G401 (cell line): ENCODE results near the gene SCFD2. TPM values are rescaled to one million over a fixed set of nuclear protein-coding genes. Genes with fewer than 3 reads are reported as not detected.
"Not testable (repeated sequence)": the region's sequence is repeated elsewhere in the genome, so short reads cannot be mapped to it uniquely, and the experiment has no call there.

ENCODE experiments used
- DNase-seq: peaks from one replicate; pipeline ENCODE4 v3.0.0-alpha.2; 2015; ENCODE audit warnings: low spot score
- in situ Hi-C: cut with HindIII; loops from 2 replicates; pipeline ENCODE4 v1.10.0; 2016; ENCODE audit warnings: low sequenced_read_pairs, mixed read lengths
- total RNA-seq: library from RNA; depleted of rRNA; stranded (reverse); fragments of >200 nt; shearing (Covaris generic); gene quantifications from 2 replicates; pipeline ENCODE4 v1.2.3, GENCODE V29; 2014; rRNA removed

Gene SCFD2
- total RNA-seq, 1 experiment from 2014 or later: 16.9 TPM

DNA sequence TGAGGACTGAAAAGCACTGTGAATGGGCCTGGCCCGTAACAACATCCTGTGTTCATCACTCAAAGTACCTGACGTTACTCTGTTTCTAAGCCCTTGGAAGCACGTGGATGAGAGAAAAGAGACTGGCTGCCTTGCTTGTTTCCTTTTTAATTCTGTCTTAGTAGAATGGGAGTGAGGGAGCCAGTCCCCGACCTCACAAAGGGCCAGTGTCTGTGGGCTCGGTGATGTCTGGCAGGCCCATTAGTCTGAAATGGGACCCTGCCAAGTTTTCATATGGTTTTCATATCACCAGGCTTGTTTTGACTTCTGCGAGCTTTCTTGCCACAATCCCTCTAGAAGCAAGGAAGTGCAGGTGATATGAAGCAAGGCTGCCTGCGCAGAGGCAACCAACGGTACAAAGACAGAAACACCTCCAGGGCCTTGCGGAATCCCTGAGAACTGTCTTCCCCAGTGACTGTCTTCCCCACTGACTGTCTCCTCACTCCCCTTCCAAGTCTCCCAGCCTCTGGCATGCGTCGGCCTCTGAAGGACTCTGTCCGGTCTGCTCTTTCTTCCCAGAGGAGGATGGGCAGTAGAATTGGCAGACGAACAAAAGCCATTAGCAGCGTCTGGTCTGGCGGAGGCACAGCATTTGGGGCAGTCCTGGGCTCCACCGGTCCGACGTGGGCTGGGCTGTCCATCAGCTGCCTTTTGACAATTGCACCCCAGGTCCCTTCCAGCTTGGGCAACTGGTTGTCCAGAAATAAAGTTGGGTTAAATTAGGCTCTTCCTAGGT, 524.0 kb downstream of the SCFD2 start:
- peak; percentile 40 for DNase-seq
- in situ Hi-C loops: no loop called here

DNA sequence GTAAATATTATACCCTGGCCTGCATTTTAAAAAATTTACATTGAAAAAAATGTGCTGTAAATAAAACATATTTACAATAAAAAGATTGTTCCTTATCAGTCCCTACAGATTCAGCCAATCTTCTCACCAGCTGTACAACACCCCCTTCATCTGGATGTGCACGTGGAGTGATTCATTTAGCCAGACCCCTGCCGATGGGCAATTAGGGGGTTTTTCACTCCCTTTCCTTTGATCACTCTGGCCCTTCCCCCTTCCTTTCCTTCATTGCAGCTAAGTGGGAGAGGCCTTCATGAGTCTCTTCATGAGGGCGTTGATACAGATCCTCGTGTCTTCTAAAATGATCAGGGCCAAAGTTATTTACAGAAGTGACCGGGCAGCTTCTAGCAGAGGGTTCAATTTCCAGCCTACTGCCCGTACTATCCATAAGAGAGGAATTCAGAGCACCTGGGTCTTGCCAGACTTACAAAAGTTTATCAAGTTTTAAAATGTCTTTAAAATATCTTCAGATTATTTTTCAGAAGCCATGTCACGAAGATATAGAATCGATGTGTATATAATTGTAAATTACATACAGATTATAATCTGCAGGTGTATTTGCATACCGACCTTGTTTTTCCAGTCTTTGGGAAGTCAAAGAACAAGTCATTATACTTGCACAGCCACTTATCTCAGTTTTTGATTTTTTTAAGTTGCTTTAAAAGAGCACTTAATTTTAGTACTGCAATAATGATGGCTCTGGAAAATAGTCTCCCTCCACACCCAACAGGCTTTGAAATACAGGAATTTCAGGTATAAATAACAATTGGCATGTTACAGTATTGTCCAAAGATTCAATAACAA, 525.1 kb downstream of the SCFD2 start:
- in situ Hi-C loops: no loop called here
- DNase-seq: no peak

DNA sequence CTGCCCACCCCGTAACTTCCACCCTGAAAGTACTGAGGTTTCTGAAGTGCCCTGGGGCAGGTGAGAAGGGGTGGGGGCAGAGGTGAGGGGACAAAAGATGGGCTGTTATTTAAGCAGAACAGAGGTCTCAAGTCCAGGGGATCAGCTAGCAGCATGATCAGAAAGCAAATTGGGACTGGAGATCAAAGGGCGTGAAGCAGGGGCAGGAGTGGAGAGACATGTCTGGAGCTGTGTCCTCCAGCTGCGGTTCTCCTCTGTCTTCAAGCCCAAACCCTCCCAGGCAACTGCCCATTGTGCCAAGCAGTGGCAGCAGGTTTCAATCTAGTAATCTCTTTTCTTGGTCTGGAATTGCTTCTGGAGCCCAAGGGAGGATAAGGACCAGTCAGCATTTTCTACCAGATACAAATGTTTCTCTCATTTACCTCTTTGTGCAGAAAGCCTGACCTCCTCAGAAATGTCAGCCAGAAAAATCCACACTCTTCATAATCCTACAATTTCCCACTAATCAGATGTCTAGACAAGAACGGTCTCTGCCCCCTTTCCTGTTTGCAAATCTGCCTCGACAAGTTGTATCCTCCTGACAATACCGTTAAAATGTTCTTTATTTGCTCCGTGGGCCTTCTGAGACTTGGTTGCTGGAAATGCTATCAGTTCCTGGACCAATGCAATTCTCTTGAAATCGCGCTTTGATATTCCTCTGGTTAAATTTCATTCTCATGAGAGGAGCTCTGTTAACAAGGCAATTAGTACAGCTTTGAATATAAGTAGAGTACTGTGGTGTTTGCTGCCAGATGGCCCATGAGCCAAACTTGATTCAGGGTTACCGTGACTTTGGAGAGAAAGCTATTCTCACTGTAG, 526.9 kb downstream of the SCFD2 start:
- in situ Hi-C loops: no loop called here
- no peak for DNase-seq

DNA sequence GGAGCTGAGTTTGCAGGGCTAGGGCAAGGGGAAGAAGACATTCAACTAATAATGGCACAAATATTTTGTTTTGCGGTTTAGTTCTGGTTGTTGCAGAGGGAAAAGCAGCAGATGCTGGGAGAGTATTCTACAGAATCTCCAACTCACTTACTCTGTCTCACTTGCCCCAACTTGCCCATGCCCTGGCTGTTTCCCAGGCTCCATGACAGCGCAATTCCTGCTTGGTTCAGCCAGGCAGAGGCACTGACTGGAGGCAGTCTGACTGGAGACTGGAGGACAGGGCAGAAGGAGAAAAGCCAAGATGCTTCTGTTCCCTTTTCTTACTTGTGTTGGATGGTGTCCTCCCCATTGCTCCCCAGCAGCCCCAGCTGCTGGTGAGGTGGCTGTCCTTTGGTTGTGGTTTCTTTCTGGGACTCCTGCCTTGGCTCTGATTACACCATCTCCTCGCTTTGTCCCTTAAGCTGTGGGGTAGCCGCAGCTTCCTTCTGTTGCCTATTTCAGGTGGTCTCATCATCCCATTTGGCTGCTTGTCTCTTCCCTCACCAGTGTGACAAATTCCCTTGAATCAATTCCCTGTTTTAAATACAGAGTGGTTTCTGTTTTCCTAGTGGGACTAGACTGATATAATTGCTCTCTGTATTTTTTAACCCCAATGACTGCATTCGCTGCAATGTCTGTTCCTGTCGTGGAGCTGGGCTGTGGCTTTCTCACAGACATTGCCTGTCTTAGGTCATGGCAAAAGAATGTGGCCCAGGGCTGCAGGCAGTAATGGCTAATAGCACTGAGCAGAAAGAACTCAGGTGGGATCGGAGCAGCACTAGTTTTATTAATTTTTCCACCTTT, 527.9 kb downstream of the SCFD2 start:
- in situ Hi-C loops: no loop called here
- no peak for DNase-seq

DNA sequence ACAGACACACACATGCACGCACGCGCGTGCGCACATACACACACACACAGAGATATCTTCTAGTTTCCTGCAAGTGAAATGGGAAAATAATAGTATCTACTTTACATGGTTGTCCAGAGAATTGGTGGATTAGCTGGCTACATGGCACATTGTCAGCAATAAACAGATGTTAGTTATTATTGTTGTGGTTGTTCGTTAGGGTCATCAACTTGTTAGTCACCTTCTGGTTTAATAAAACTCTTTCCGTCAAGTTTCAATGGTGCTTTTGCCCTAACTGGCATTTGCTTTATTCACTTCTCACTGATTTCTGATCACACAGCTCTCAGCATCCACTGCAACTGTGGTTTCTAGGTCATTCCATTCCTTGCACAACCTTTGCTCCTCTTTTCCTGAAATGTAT, 529.2 kb downstream of the SCFD2 start:
- in situ Hi-C loops: no loop called here
- DNase-seq: no peak

DNA sequence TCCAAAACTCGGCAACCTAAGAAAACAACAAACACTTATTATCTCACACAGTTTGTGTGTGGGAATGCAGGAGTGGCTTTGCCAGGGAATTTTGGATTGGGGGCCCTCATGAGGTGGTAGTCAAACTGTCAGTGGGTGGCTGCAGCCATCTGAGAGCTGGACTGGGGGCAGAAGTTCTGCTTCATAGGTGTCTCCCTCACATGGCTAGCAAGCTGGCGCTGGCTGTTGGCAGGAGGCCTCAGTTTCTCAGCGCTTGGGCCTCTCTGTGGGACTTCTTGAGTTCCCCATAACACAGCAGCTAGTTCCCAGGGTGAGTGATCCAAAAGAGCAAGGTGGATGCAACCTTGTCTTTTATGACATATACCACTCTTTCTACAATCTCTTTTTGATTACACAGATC, 529.7 kb downstream of the SCFD2 start:
- no peak for DNase-seq
- in situ Hi-C loops: no loop called here

DNA sequence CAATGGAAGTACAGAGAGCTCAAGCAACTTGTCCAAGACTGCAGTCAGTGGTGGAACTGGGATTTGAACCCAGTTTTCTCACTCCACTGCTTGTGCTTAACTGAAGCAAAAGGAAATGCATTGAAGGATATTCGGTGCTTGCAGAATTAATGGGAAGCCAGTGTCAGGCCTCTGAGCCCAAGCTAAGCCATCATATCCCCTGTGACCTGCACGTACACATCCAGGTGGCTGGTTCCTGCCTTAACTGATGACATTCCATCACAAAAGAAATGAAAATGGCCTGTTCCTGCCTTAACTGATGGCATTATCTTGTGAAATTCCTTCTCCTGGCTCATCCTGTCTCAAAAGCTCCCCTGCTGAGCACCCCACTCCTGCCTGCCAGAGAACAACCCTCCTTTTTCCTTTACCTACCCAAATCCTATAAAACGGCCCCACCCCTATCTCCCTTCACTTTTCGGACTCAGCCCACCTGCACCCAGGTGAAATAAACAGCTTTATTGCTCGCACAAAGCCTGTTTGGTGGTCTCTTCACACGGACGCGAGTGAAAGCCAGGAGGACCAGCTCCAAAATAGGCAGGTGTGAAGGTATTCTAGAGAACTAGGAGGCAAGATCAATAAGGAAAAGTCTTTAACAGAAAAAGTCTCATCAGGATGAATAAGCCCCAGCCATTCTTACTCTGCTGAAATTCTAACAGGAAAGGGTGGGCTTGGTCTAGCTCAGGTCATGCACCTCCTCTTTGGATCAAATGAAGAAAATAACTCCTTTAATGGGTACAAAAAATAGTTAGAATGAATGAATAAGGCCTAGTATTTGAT, 531.0 kb downstream of the SCFD2 start:
- in situ Hi-C loops, DNase-seq: not testable (repeated sequence)

DNA sequence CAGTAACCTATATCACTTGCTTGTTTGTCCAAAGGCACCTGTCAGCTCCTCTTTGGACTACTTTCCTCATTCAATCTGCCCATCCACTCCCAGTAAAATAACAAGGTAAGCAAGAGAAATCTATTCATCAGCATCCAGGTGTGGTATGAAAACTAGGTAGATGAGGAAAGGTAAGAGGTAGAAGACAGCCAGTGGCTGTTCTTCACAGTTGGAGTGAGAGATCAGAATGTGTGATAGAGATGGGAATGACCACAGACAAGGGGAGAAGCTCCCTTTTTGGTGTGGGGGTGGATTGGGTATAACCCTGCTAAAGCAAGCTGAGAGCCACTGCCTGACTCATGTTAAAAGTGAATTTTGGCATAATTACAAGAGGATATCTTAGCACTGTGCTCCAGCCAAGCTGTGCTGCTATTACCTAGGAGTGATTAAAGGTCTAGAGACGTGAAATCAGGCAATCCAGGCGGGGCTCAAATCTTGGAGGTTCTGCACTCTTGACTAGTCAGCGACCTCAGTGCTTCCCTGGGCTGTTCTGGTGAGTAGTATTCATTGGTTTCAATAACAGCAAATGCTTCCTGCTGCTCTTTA, 531.8 kb downstream of the SCFD2 start:
- DNase-seq: no peak
- in situ Hi-C loops: no loop called here

DNA sequence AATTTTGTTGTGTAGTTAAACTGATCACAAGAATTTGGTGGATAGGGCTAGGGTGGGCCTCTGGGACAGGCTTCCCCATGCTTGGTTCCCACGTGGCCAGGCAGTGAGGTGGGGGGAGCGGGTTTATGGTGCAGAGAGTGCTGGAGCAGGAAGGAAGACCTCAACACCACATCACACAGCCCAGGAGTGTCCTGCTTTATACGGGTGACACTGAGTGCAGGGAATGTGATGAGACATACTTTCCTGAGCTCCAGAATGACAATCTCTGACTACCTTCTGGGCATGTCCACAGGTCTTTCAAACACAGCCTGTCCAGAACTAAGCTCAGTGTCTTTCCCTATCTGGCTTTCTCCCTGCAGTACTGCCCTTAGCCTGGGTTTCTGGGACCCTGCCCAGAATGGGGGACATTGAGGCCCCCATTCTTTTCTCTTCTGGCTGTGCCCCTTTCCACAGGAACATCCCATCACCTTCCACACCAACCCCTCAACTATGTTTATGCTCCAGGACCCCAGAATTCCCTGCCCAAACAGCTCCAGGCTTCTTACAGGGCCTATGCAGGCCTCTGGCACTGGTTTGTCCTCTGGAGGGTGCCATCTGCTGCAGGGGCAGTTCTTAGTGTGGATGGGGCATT, 540.3 kb downstream of the SCFD2 start:
- in situ Hi-C loops: no loop called here
- no peak for DNase-seq

DNA sequence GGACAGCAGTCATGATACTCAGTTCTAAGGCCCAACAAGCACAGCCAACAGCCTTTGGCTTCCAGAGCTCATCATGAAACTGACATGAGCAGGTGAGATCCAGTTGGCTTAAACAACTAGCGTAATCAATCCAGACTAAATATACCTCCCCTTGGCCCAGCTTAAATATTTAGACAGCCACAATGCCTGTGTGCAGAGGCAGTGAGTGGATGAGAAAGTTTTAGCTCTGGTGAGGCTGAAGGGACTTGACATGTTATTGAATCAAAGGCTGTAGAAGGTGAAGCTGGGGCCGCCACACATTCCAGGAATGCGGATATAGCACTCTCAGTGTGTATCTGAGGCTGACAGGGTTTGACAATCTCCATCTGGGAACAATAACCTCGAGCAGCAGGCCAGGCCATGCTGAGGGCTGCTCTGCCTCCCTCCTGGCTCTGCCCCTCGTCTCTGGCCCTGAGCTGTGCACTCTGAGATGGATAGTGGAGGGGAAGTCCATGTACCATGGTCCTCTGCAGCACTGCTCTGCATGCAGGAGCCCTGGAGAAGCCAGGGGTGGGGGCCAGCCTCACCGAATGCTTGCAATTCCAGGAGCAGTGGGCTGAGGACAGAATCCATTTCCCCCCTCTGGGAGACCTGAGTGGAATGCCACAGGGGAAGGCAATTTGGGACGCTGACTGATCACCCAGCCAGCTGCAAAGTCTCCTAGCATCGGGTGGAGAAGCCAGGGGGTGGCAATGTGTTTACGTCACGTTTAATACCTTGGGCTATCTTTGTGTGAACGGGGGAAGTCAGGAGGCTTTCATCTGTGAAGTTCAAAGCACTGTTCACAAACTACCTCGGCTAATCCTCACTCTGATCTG, 541.0 kb downstream of the SCFD2 start:
- in situ Hi-C loops: no loop called here
- peak; percentile 70 for DNase-seq

DNA sequence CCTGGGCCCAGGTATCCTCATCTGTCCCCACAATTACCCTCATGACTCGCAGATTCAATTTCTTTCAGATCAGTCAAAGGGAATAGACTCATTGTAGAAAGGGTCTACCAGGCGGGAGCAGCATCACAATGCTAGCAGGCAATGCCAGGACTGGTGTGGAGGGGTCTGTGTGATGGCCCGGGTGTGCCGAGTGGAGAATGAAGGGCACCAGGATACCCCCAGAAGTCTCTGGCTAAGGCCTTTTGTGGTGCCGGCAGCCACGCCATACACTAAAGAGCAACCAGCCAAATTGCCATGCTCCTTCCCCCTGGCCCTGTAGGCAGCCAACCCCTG, 541.6 kb downstream of the SCFD2 start:
- in situ Hi-C loops: no loop called here
- no peak for DNase-seq

DNA sequence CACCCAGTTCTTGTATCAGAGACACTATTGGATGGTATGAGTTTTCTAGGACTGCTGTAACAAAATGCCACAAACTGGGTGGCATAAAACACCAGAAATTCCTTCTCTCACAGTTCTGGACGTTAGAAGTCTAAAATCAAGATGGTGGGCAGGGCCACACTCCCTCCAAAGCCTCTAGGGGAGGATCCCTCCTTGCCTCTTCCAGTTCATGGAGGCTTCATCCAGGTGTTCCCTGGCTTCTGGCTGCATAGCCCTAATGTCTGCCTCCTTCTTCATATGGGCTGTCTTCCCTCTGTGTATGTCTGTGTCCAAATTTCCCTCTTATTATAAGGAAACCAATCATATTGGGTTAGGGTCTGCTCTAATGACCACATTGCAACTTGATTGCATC, 542.2 kb downstream of the SCFD2 start:
- in situ Hi-C loops: no loop called here

More for the DNA sequence above, 542.2 kb downstream of the SCFD2 start:
- no peak for DNase-seq

Other genes with a start within 250 kb of the SCFD2 start
- 43.3 and 63.8 TPM in 2 replicates for gene FIP1L1, start 11.6 kb upstream of the SCFD2 start, total RNA-seq
- gene LNX1, start 225.4 kb upstream of the SCFD2 start, total RNA-seq: 0.31 TPM in 1 of 2 replicates, not detected in the other